ENCODE results near the gene KCNMA1.
A peak's percentile ranks its signal among the peaks of the same experiment; 100 is the strongest.

Gene KCNMA1

GRCh38 chr10:77613476-77614130 lies 24.0 kb downstream of the KCNMA1 start:
- no peak overlapping the region for H3K4me3 ChIP-seq (ENCODE audit: low read length)
- no peak for DNase-seq (ENCODE audit: low read depth, low spot score)

GRCh38 chr10:77611670-77612069 lies 25.9 kb downstream of the KCNMA1 start:
- DNase-seq (ENCODE audit: low read depth, low spot score) = no peak
- no peak overlapping the region for H3K4me3 ChIP-seq (ENCODE audit: low read length)

GRCh38 chr10:77611221-77611620 lies 26.4 kb downstream of the KCNMA1 start:
- DNase-seq (ENCODE audit: low read depth, low spot score) = no peak
- no peak overlapping the region for H3K4me3 ChIP-seq (ENCODE audit: low read length)

GRCh38 chr10:77609781-77610272 lies 27.8 kb downstream of the KCNMA1 start:
- DNase-seq (ENCODE audit: low read depth, low spot score) = no peak
- no peak overlapping the region for H3K4me3 ChIP-seq (ENCODE audit: low read length)

- DNase-seq (ENCODE audit: low read depth, low spot score) = no peak
- no peak overlapping the region for H3K4me3 ChIP-seq (ENCODE audit: low read length)
Measured at GRCh38 chr10:77608281-77608680, 29.3 kb downstream of the KCNMA1 start.

GRCh38 chr10:77606751-77607150 lies 30.9 kb downstream of the KCNMA1 start:
- DNase-seq (ENCODE audit: low read depth, low spot score) = no peak
- H3K4me3 ChIP-seq (ENCODE audit: low read length) = no peak overlapping the region

- no peak for DNase-seq (ENCODE audit: low read depth, low spot score)
- H3K4me3 ChIP-seq (ENCODE audit: low read length) = no peak overlapping the region
Measured at GRCh38 chr10:77605466-77605865, 32.1 kb downstream of the KCNMA1 start.

GRCh38 chr10:77604941-77605351 lies 32.7 kb downstream of the KCNMA1 start:
- no peak overlapping the region for H3K4me3 ChIP-seq (ENCODE audit: low read length)
- no peak for DNase-seq (ENCODE audit: low read depth, low spot score)

GRCh38 chr10:77604063-77604462 lies 33.5 kb downstream of the KCNMA1 start:
- no peak overlapping the region for H3K4me3 ChIP-seq (ENCODE audit: low read length)
- DNase-seq (ENCODE audit: low read depth, low spot score) = no peak

GRCh38 chr10:77603534-77603927 lies 34.1 kb downstream of the KCNMA1 start:
- no peak overlapping the region for H3K4me3 ChIP-seq (ENCODE audit: low read length)
- peak; percentile 59 for DNase-seq (ENCODE audit: low read depth, low spot score)

GRCh38 chr10:77602913-77603533 lies 34.6 kb downstream of the KCNMA1 start:
- peak; percentile 31 for DNase-seq (ENCODE audit: low read depth, low spot score)
- H3K4me3 ChIP-seq (ENCODE audit: low read length) = 0 out of 2 replicates have a peak overlapping the region, but pooled peaks have one; percentile 7

GRCh38 chr10:77602231-77602912 lies 35.2 kb downstream of the KCNMA1 start:
- H3K4me3 ChIP-seq (ENCODE audit: low read length) = 0 out of 2 replicates have a peak overlapping the region, but pooled peaks have one; percentile 7
- DNase-seq (ENCODE audit: low read depth, low spot score) = peak; percentile 15

- no peak for DNase-seq (ENCODE audit: low read depth, low spot score)
- no peak overlapping the region for H3K4me3 ChIP-seq (ENCODE audit: low read length)
Measured at GRCh38 chr10:77601488-77601887, 36.1 kb downstream of the KCNMA1 start.

- no peak for DNase-seq (ENCODE audit: low read depth, low spot score)
Measured at GRCh38 chr10:77600640-77601039, 37.0 kb downstream of the KCNMA1 start.

GRCh38 chr10:77599651-77600050 lies 38.0 kb downstream of the KCNMA1 start:
- no peak overlapping the region for H3K4me3 ChIP-seq (ENCODE audit: low read length)
- no peak for DNase-seq (ENCODE audit: low read depth, low spot score)

More at GRCh38 chr10:77600640-77601039, 37.0 kb downstream of the KCNMA1 start:
- H3K4me3 ChIP-seq (ENCODE audit: low read length) = no peak overlapping the region

GRCh38 chr10:77598606-77599005 lies 39.0 kb downstream of the KCNMA1 start:
- DNase-seq (ENCODE audit: low read depth, low spot score) = no peak
- no peak overlapping the region for H3K4me3 ChIP-seq (ENCODE audit: low read length)

GRCh38 chr10:77597560-77597959 lies 40.0 kb downstream of the KCNMA1 start:
- no peak overlapping the region for H3K4me3 ChIP-seq (ENCODE audit: low read length)
- no peak for DNase-seq (ENCODE audit: low read depth, low spot score)

GRCh38 chr10:77594471-77594783 lies 43.2 kb downstream of the KCNMA1 start:
- no peak overlapping the region for H3K4me3 ChIP-seq (ENCODE audit: low read length)

GRCh38 chr10:77593771-77594470 lies 43.7 kb downstream of the KCNMA1 start:
- H3K4me3 ChIP-seq (ENCODE audit: low read length) = no peak overlapping the region
- no peak for DNase-seq (ENCODE audit: low read depth, low spot score)

More at GRCh38 chr10:77594471-77594783, 43.2 kb downstream of the KCNMA1 start:
- DNase-seq (ENCODE audit: low read depth, low spot score) = no peak

Measured in Jurkat, Clone E6-1 (cell line).